ENCODE measurements around the gene NLRP3. TPM values are rescaled to one million over a fixed set of nuclear protein-coding genes. Genes with fewer than 3 reads are reported as not detected.

Gene NLRP3
- total and polyA plus RNA-seq, 9 of the 15 experiments (the other 6 are each of a cell fraction or from before 2014, with no cell fraction given) = not detected

DNA sequence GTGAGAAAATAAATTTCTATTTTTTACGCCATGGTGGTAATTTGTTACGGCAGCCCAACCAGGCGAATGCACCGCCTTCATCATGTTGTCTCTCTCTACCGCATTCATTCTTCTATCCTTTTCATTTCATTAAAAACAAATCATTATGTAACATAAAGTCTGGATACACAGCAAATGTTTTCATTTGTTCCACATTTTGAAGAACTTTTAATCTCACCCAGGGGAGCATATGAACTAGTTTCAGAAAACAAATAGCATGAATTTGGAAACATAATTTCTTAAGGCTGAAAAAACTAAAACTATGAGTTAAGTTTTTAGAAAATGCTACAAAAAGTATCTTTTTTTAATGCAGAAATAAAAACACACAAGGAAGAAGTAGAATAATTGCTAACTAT lies 53.2 kb downstream of the NLRP3 start:
- peaks cover 5 to 8% of the 10 kb centered on the region in 2 experiments; a peak in 2 of 5 replicates for H3K27me3 ChIP-seq (ENCODE audit: control insufficient read depth in 2 of 2, insufficient read depth in 2 of 2, low read length in 2 of 2)
- H2AFZ ChIP-seq (ENCODE audit: low read depth, low read length) = no peak overlapping the region
- no peaks in the 10 kb centered on the region for H3K9me1 ChIP-seq (ENCODE audit: control insufficient read depth, insufficient read depth, low read length)
- CTCF ChIA-PET (ENCODE audit: low intra/inter-chr PET ratio) = no interaction called here
- no peak overlapping the region for H3K4me2 ChIP-seq (ENCODE audit: insufficient read depth, low read length)
- POLR2A ChIA-PET = no interaction called here
- H4K20me1 ChIP-seq (replicated peaks; ENCODE audit: control insufficient read depth, insufficient read depth, low read length) = no peaks in the 10 kb centered on the region
- TF ChIP-seq SOX6 (IDR thresholded peaks at IDR 0.05) (no peak), NFIC (IDR thresholded peaks at IDR 0.05) (no peak), HDGF (IDR thresholded peaks at IDR 0.05) (no peak), TBL1XR1 (IDR thresholded peaks at IDR 0.05; ENCODE audit: low read length in 2 of 2) (no peak), BRCA1 (IDR thresholded peaks at IDR 0.05) (no peak), BRCA1 (CRISPR knock-in tag; IDR thresholded peaks at IDR 0.05) (no peak), ETV5 (CRISPR knock-in tag; IDR thresholded peaks at IDR 0.05; ENCODE audit: low read depth) (no peak), MAZ (CRISPR knock-in tag; conservative IDR thresholded peaks at IDR 0.05 in 1 of 2, IDR thresholded peaks at IDR 0.05 in 1 of 2) (no peak), NFRKB (IDR thresholded peaks at IDR 0.05; ENCODE audit: low read depth) (no peak), SMC3 (conservative IDR thresholded peaks at IDR 0.05; ENCODE audit: insufficient read depth, low read depth, low read length) (no peak), GATAD2B (IDR thresholded peaks at IDR 0.05; ENCODE audit: borderline replicate concordance) (no peak), ZNF140 (CRISPR knock-in tag; IDR thresholded peaks at IDR 0.05) (no peak)
- TF ChIP-seq, protein P1, sequence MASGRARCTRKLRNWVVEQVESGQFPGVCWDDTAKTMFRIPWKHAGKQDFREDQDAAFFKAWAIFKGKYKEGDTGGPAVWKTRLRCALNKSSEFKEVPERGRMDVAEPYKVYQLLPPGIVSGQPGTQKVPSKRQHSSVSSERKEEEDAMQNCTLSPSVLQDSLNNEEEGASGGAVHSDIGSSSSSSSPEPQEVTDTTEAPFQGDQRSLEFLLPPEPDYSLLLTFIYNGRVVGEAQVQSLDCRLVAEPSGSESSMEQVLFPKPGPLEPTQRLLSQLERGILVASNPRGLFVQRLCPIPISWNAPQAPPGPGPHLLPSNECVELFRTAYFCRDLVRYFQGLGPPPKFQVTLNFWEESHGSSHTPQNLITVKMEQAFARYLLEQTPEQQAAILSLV (tag; IDR thresholded peaks at IDR 0.05) = no peak
- TF ChIP-seq, protein P2, sequence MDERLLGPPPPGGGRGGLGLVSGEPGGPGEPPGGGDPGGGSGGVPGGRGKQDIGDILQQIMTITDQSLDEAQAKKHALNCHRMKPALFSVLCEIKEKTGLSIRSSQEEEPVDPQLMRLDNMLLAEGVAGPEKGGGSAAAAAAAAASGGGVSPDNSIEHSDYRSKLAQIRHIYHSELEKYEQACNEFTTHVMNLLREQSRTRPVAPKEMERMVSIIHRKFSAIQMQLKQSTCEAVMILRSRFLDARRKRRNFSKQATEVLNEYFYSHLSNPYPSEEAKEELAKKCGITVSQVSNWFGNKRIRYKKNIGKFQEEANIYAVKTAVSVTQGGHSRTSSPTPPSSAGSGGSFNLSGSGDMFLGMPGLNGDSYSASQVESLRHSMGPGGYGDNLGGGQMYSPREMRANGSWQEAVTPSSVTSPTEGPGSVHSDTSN (CRISPR knock-in tag; IDR thresholded peaks at IDR 0.05; ENCODE audit: low read depth) = no peak
- TF ChIP-seq, protein P2 (tag; conservative IDR thresholded peaks at IDR 0.05; ENCODE audit: low read depth) = no peak
- H3K9ac ChIP-seq (ENCODE audit: insufficient read depth in 1 of 2, low read depth in 2 of 2, low read length in 2 of 2) = no peak overlapping the region
- DNase-seq (ENCODE audit: extremely low read depth in 1 of 4, low spot score in 3 of 4) (no peak), ATAC-seq (no peak), FAIRE-seq (no peak)
- H3K9me3 ChIP-seq (replicated peaks; ENCODE audit: control insufficient read depth, insufficient read depth, low read depth, low read length) = no peaks in the 10 kb centered on the region
- H3K36me3 ChIP-seq (ENCODE audit: control insufficient read depth, insufficient read depth, low read length) = no peaks in the 10 kb centered on the region
- no TSS peak for BruUV-seq (replicated peaks)
- WGBS (ENCODE audit: insufficient coverage, low coverage, missing lambda C conversion rate) = 69% methylated on average over 5 of the region's 5 CpGs
- H3K4me1 ChIP-seq (replicated peaks in 1 of 2; ENCODE audit: control insufficient read depth in 2 of 2, insufficient read depth in 2 of 2, low read length in 2 of 2) = peaks cover 11 to 17% of the 10 kb centered on the region in 2 experiments
- intact Hi-C loops (cut with micrococcal nuclease) (no loop called here), in situ Hi-C loops (cut with MboI) (no loop called here)
- no peak overlapping the region for H3K4me3 ChIP-seq
- no peaks in the 10 kb centered on the region for H3K79me2 ChIP-seq (ENCODE audit: control insufficient read depth, insufficient read depth, low read length)
- no peak overlapping the region for H3K27ac ChIP-seq (ENCODE audit: extremely low read depth, low read depth, low read length)

Measured in K562 (cell line).